ENCODE data around the gene DDR2. TPM values are rescaled to one million over a fixed set of nuclear protein-coding genes. Genes with fewer than 3 reads are reported as not detected.

The DDR2 gene
- total and polyA plus RNA-seq, 2 experiments from 2014 or later = 94.7 to 196 TPM

DNA sequence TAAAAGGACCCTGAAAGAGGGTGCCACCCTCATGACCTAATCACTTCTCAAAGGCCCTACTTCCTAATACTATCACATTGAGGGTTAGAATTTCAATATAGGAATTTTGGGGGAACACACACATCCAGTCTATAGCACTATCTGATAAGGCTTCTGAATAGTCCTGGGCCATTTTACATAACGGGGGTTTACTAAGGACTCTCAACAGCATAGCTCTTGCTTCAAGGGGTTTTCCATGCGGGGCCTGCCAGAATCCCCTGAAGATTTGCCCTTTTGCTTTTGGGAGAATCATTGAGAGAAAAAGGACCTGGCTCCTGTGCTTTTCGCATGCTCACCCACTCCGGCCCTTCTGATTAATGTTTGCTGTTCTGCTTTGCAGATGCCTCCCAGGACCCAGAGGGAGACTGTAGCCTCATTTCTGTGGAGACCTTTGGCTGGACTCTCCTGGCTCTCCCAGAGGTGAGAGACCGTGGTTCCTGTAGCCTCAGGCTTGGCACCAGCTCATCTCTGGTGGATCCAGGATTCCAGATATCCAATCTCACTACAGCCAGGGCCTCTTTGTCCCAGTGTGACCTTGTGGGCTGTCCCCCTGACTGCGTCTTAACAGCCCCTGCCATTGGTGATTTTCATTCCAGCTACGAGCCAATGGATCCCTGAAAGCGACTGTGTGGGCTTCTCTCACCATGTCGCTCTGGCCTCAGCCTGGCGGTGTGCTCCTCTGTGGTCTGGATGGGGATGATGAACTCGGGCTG is 72.6 kb downstream of the DDR2 start:
- Histone ChIP-seq H3K4me2 (ENCODE audit: unreplicated experiment) (no peak overlapping the region), H3K36me3 (ENCODE audit: low read depth) (peaks cover 36% of the 10 kb centered on the region; the same call in 1 of the 2 replicates), H4K20me1 (ENCODE audit: insufficient read depth) (peaks cover 27% of the 10 kb centered on the region), H3K4me3 (no peak overlapping the region), H3K27me3 (replicated peaks; ENCODE audit: insufficient read depth) (no peaks in the 10 kb centered on the region), H3K9ac (no peak overlapping the region), H3K79me2 (ENCODE audit: insufficient read depth) (peaks cover 100% of the 10 kb centered on the region), H3K27ac (no peak overlapping the region), H3F3A (ENCODE audit: insufficient read depth) (peaks cover 36% of the 10 kb centered on the region), H3K4me1 (ENCODE audit: insufficient read depth) (peaks cover 31% of the 10 kb centered on the region), H2AFZ (no peak overlapping the region), H3K9me3 (ENCODE audit: low read depth) (no peaks in the 10 kb centered on the region), H3K9me2 (ENCODE audit: insufficient read depth) (no peaks in the 10 kb centered on the region)
- TF ChIP-seq EZH2 (IDR thresholded peaks at IDR 0.05; ENCODE audit: insufficient read depth, poor library complexity, severe bottlenecking) = no peak
- no peak for TF ChIP-seq EZH2phosphoT487 (IDR thresholded peaks at IDR 0.05; ENCODE audit: insufficient read depth, low read depth)
- WGBS, 2 experiments (ENCODE audit: low coverage in 1 of 2, low lambda C conversion rate in 2 of 2, missing lambda C conversion rate in 2 of 2) = 96% methylated on average over 11 of the region's 11 CpGs
- in situ Hi-C loops (cut with MboI) = no loop called here
- no peak for DNase-seq

DNA sequence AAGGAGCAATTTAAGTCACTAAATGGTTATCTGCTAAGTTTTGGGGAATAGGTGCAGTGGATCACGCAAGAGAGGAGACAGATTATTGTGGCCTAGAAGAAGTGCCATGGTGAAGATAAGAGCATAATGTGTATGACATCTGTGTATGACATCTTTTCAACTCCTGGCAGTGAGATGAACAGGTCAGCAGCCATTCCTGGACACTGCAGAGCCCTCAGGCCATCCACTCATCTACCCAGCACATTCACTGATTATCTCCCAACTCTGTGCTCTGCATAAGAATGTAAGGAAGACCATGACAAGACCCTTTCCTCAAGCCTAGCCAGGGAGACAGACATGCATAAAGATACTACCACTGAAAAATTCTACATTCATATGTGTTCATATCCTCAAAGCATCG is 73.7 kb downstream of the DDR2 start:
- TF ChIP-seq EZH2 (IDR thresholded peaks at IDR 0.05; ENCODE audit: insufficient read depth, poor library complexity, severe bottlenecking) (no peak), EZH2phosphoT487 (IDR thresholded peaks at IDR 0.05; ENCODE audit: insufficient read depth, low read depth) (no peak)
- Histone ChIP-seq H3F3A (ENCODE audit: insufficient read depth) (peaks cover 44% of the 10 kb centered on the region), H3K9me2 (ENCODE audit: insufficient read depth) (no peaks in the 10 kb centered on the region), H3K27me3 (replicated peaks; ENCODE audit: insufficient read depth) (no peaks in the 10 kb centered on the region), H3K27ac (no peak overlapping the region), H2AFZ (no peak overlapping the region), H3K9me3 (ENCODE audit: low read depth) (no peaks in the 10 kb centered on the region), H3K4me3 (no peak overlapping the region), H3K79me2 (ENCODE audit: insufficient read depth) (peaks cover 100% of the 10 kb centered on the region), H3K4me1 (ENCODE audit: insufficient read depth) (peaks cover 42% of the 10 kb centered on the region), H4K20me1 (ENCODE audit: insufficient read depth) (peaks cover 31% of the 10 kb centered on the region), H3K9ac (no peak overlapping the region), H3K36me3 (ENCODE audit: low read depth) (peaks cover 28% of the 10 kb centered on the region; the same call in 1 of the 2 replicates), H3K4me2 (ENCODE audit: unreplicated experiment) (no peak overlapping the region)
- in situ Hi-C loops (cut with MboI) = no loop called here
- WGBS, 2 experiments (ENCODE audit: low coverage in 1 of 2, low lambda C conversion rate in 2 of 2, missing lambda C conversion rate in 2 of 2) = 49 to 50% methylated on average over 2 of the region's 2 CpGs
- DNase-seq = no peak

DNA sequence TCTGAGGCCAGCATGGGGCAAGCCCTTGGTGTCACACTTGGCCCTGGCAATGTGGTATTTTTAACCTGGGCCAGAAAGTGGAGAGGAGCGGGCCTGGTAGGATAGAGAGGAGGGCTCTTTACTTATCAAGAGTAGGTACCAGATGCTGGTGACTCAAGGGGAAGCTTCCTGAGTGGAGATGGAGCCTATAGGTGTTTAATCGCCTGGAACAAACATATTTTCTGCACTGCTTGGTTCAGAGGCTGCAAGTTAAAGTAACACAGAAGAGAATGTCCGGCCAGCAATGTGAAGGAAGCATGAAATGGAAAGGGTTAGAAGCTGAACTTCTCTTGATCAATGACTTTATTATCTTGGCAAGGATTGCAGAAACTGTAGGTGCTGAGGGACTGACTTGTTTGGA is 74.3 kb downstream of the DDR2 start:
- Histone ChIP-seq H3K36me3 (ENCODE audit: low read depth) (peaks cover 28% of the 10 kb centered on the region; the same call in 1 of the 2 replicates), H3K79me2 (ENCODE audit: insufficient read depth) (peaks cover 100% of the 10 kb centered on the region), H3K27me3 (replicated peaks; ENCODE audit: insufficient read depth) (no peaks in the 10 kb centered on the region), H3K4me2 (ENCODE audit: unreplicated experiment) (no peak overlapping the region), H3K9me3 (ENCODE audit: low read depth) (no peaks in the 10 kb centered on the region), H3K9me2 (ENCODE audit: insufficient read depth) (no peaks in the 10 kb centered on the region), H3F3A (ENCODE audit: insufficient read depth) (peaks cover 44% of the 10 kb centered on the region), H3K27ac (no peak overlapping the region), H4K20me1 (ENCODE audit: insufficient read depth) (peaks cover 31% of the 10 kb centered on the region), H2AFZ (no peak overlapping the region), H3K4me3 (no peak overlapping the region), H3K4me1 (ENCODE audit: insufficient read depth) (peaks cover 40% of the 10 kb centered on the region), H3K9ac (no peak overlapping the region)
- DNase-seq = no peak
- no peak for TF ChIP-seq EZH2 (IDR thresholded peaks at IDR 0.05; ENCODE audit: insufficient read depth, poor library complexity, severe bottlenecking)
- no peak for TF ChIP-seq EZH2phosphoT487 (IDR thresholded peaks at IDR 0.05; ENCODE audit: insufficient read depth, low read depth)
- in situ Hi-C loops (cut with MboI) = no loop called here
- WGBS, 2 experiments (ENCODE audit: low coverage in 1 of 2, low lambda C conversion rate in 2 of 2, missing lambda C conversion rate in 2 of 2) = 97 to 100% methylated on average over 3 of the region's 3 CpGs

DNA sequence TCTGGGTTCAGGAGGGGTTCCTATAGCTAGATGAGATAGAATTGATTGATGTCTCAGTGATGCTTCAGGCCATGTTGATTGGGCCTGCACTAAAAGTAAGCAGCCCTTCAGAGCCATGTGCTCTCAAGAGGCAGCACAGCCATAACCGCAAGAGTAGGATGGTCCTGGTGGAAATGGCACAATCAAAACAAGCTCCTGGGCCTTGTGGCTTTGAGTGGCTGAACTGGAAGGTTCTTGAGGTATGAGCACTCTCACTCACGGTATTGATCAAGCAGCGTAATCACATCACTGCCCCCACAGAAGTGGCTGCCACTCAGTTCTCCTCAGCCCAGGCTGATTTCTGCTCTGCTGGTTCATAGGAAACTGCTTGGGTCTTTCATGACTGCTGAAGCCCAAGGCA is 76.0 kb downstream of the DDR2 start:
- Histone ChIP-seq H3K27ac (no peak overlapping the region), H3K4me3 (no peak overlapping the region), H2AFZ (no peak overlapping the region), H3K9me2 (ENCODE audit: insufficient read depth) (no peaks in the 10 kb centered on the region), H3F3A (ENCODE audit: insufficient read depth) (peaks cover 39% of the 10 kb centered on the region), H3K9me3 (ENCODE audit: low read depth) (no peaks in the 10 kb centered on the region), H3K4me2 (ENCODE audit: unreplicated experiment) (no peak overlapping the region), H3K79me2 (ENCODE audit: insufficient read depth) (peaks cover 100% of the 10 kb centered on the region), H3K36me3 (ENCODE audit: low read depth) (peaks cover 28% of the 10 kb centered on the region; the same call in 1 of the 2 replicates), H4K20me1 (ENCODE audit: insufficient read depth) (peaks cover 20% of the 10 kb centered on the region), H3K4me1 (ENCODE audit: insufficient read depth) (peaks cover 30% of the 10 kb centered on the region), H3K27me3 (replicated peaks; ENCODE audit: insufficient read depth) (no peaks in the 10 kb centered on the region), H3K9ac (no peak overlapping the region)
- no peak for DNase-seq
- WGBS, 2 experiments (ENCODE audit: low coverage in 1 of 2, low lambda C conversion rate in 2 of 2, missing lambda C conversion rate in 2 of 2) = 92 to 98% methylated on average over 3 of the region's 3 CpGs
- in situ Hi-C loops (cut with MboI) = no loop called here
- TF ChIP-seq EZH2phosphoT487 (IDR thresholded peaks at IDR 0.05; ENCODE audit: insufficient read depth, low read depth) (no peak), EZH2 (IDR thresholded peaks at IDR 0.05; ENCODE audit: insufficient read depth, poor library complexity, severe bottlenecking) (no peak)
